NCI-H2029 (cell line): ENCODE measurements around the gene CCDC106.

Source experiments
- DNase-seq: peaks from one replicate; lab custom pipeline; 2025; lab: John Stamatoyannopoulos, UW

CCDC106 gene

GRCh38 chr19:55650602-55651230, 2.7 kb downstream of the CCDC106 start:
- no peak for DNase-seq

GRCh38 chr19:55651236-55651635, 3.2 kb downstream of the CCDC106 start:
- no peak for DNase-seq

DNA sequence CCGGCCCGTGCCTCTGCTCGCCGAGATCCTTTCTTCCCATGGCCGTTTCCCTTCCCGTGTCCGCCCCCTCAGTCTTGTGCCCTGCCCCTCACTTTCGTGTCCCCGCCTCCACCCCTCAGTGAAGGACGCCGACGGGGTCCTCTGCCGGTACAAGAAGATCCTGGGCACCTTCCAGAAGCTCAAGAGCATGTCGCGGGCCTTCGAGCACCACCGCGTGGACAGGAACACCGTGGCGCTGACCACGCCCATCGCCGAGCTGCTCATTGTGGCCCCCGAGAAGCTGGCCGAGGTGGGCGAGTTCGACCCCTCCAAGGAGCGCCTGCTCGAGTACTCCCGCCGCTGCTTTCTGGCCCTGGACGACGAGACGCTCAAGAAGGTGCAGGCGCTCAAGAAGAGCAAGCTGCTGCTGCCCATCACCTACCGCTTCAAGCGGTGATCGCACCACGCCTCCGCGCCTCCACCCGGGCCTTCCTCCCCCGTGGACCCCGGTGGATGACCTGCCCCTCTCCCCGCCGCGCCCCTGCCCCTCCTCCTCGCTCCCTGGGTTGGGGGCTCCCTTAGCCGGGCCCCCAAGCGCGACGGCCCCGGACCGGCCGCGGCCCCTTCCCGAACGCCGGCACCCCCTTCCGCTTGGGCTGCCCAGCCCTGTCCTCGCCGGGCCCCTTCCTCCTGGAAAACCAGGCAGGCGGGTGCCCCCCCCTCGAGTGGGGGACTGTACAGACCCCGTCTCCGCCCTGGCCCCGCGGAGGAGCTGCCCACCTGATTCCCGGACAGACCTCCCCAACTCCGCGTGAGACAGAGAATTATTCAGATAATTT, 4.5 kb downstream of the CCDC106 start:
- DNase-seq: no peak

- peak; percentile 98 for DNase-seq
Observed at GRCh38 chr19:55653651-55654322, 5.8 kb downstream of the CCDC106 start.

DNA sequence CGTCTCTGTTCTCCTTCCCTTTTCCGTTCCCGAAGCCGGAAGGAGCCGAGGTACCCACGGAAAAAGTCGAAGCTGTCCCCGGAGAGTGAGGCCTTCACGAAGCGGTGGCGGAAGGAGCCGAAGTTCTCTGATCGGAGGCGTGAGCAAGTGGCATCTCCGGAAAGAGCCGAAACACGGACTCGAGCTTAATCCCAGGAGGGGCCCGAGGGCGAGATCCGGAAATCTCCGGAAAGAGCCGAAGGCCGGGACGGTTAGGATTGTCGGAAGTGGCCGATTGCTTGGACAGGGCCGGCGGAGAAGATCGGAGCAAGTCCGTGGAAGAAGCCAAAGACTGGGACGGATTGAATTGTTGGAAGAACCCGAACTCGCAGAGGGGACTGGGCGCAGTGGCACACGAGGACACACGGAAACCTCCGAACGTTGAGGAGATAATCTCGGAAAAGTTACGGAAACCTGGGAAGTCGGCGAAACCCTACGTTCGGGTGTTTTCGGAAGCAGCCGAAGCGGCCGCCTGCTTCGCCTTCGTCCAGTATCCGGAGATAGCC, 6.4 kb downstream of the CCDC106 start:
- peak; percentile 99 for DNase-seq

- DNase-seq: peak; percentile 79
Observed at GRCh38 chr19:55654868-55655647, 7.0 kb downstream of the CCDC106 start, which contains the start of gene U2AF2. Gene U2AF2, plus strand, starts transcription at chr19:55655035. Its CDS starts 70 bp downstream, at chr19:55655105.

- no peak for DNase-seq
Observed at GRCh38 chr19:55655648-55656040, 7.6 kb downstream of the CCDC106 start.

DNA sequence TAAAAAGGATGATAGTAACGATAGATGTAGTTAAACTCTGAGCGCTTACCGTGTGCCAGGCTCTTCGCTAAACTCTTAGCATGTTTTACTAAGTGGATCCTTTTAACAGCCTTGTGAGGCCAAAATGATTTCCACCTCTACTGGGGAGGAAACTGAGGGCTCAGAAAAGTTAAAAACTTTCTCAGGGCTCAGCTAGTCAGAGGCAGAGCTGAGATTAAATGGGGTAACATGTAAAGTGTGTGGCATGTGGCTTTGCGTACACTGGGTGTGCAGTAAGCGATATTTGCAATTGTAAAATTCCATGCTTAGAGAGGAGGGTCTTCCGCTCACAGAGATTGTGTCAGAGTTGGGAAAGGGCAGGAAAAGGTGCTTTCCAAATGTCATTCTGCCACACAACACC, 8.5 kb downstream of the CCDC106 start:
- no peak for DNase-seq

DNA sequence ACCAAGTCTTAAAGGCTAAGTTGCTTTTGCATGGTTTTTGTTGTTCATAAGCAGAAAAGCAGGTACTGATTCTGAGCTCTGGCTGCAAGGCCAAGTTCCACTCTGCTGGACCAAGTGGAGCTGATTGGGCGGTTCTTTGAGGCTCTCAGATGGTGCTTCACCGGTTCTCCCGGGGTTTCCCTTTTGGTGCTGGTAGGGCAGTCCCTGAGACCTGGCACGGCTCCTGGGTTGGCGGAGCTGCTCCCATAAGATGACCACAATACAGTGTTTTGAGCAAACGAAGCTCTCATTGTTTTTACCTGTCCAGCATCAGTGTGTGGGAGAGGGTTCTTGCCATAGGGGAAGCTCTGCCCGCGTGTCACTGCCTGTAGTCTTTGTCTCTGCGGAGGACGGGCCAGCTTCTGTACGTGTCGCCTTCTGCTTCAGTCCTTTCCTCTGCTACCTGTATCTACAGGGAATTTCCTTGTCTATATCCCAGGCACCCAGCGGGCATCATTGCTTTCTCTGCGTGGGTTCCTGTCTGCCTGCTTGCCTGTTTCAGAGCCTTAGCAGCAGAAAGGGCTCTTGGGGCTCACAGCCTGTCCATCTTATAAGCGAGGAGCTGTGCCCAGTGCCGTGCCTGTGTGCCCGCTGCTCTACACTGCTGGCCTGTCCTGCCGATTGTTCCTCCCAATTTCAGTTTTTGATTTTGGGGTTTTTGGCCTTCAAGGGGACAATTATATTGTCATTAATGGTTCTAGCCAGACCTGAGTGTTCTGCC, 9.2 kb downstream of the CCDC106 start:
- DNase-seq: no peak

- DNase-seq: no peak
Observed at GRCh38 chr19:55658846-55659459, 10.9 kb downstream of the CCDC106 start.

GRCh38 chr19:55659822-55660221, 11.8 kb downstream of the CCDC106 start:
- no peak for DNase-seq

DNA sequence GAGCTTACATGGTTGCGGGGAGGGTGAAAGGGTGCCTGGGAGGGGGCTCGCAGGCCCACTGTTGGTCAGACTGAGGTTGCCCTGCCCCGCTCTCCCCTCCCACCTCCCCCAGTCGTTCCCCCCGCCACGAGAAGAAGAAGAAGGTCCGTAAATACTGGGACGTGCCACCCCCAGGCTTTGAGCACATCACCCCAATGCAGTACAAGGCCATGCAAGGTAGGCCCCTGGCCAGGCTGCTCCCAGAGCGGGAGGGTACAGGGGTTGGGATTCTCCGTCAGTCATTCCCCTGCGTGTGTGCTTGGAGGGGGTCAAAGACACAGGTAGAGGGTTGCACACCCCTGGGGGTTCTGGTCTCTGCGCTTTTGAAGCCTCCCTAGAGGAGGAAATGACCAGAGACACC, 12.4 kb downstream of the CCDC106 start:
- DNase-seq: no peak

DNA sequence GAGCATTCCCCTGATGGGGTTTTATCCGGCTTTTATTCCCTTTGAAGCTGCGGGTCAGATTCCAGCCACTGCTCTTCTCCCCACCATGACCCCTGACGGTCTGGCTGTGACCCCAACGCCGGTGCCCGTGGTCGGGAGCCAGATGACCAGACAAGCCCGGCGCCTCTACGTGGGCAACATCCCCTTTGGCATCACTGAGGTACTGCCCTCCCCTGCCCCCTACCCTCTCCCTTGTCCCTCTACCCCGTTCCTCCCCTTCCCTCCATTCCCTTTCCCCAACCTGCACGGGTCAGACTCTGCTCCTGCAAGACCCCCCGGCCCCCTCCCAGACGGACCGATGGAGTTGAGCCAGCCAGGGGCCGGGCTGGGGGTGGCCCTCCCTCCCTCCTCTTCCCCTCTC, 13.0 kb downstream of the CCDC106 start:
- DNase-seq: no peak

DNA sequence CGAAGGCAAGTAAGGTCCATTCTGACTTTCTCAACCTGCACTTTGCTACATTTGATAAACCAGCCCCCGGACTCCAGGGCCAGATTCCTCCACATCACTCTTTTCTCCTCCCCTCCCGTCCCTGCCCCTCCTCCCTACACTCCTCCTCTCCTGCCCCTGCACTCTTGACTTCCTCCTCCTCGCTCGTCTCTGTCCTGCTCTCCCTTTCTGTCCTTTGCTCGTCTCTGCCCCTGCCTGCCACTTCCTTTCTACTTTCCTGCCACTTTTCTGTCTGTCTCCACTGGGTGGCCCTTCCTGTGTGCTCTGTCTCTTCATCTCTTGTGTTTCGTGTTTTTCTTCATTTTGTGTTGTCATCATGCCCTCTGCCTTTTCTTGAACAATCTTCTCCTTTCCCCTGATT, 13.8 kb downstream of the CCDC106 start:
- DNase-seq: no peak

- DNase-seq: no peak
Observed at GRCh38 chr19:55663846-55664536, 16.0 kb downstream of the CCDC106 start.

DNA sequence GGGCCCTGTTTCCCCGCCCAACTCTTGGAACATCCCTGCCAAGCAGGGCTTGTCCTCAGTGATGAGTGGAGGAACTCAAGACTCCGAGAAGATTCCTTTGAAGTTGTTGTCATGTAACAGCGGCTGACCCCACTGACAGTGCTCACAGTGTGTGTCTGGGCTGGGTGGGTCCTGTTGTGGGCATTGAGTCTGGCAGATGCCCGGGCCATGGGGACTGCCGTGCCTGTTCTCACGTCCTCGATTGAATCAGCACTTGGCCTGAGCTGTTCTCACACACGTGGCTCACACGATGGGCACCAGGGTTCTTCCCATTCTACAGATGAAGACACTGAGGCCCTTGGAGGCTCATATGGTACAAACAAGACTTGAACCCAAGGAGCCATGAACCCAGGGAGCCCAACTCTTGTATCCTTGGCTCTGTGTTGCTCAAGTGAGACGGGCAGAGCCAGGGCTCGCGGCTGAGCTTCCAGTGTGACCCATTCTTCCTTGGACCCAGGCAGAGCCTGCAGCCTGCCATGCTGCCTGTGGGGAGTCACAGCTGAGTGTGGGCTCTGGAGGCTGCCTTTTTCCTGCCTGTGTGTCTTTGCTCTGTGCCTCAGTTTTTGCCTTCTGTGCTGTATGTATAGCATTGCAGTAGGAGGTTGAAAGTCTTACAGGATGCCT, 18.5 kb downstream of the CCDC106 start:
- no peak for DNase-seq

DNA sequence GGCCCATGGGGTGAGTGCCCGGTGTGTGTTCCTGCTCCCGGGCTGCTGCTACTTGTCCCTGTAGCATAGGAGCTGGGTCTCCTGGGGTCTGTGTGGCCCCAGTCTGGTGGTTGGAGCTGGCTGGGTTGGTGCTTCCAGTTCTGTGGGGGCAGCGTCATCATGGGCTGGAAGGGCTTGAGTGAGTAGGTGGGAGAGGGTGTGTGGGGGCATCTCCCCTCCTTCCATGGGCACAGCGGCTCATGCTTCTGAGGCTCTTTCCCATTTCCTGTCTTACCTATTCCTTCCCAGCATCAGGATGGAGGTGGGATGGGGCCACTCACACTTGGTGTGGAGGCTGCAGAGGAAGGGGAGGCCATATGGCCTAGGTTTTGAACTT, 19.0 kb downstream of the CCDC106 start:
- no peak for DNase-seq

DNA sequence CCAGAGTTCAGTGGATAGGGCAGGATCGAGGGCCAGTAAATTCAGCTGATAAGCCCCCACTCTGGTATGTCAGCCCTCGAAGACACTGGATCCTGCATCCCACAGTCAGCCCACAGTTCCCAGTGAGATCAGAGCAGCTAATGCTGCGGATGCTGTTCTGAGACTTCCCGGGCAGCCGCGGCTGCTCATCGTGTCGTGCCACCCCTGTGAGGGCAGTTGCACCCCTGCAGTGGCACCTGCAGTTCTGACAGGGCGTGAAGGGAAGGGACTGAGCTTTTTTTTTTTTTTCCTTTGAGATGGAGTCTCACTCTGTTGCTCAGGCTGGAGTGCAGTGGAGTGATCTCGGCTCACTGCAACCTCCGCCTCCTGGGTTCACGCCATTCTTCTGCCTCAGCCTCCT, 19.5 kb downstream of the CCDC106 start:
- DNase-seq: no peak

DNA sequence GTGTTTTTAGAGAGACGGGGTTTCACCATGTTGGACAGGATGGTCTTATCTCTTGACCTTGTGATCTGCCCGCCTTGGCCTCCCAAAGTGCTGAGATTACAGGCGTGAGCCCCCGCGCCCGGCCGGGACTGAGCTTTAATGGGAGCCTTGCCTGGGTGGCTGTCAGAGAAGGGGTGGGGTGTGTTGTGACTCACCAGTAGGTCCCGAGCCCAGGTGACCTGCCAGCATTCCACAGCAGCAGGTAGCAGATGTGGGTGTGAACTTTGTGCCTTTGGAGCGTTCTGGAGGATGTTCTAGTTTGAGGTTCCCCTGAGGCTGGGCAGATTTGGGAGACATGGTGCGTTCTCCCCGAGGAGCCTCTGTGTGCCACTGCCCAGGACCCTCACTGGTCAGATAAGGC, 19.9 kb downstream of the CCDC106 start:
- no peak for DNase-seq
